Smooth muscle cell (in vitro differentiated cells): ENCODE data around the gene MBOAT2. TPM values are rescaled to one million over a fixed set of nuclear protein-coding genes. Genes with fewer than 3 reads are reported as not detected.

ENCODE experiments used
- DNase-seq: peaks from one replicate; lab custom pipeline; 2025; ENCODE audit not compliant: unreplicated experiment; lab: John Stamatoyannopoulos, UW
- H2AFZ ChIP-seq: fragments of 200-600 bp; sonication (generic); 2 replicates; pipeline ENCODE4 v1.6.0; 2016; ENCODE audit warnings: antibody characterized with exemption, low read depth, mild to moderate bottlenecking
- H3F3A ChIP-seq: fragments of 200-600 bp; sonication (generic); 2 replicates; pipeline ENCODE4 v1.6.0; 2017; ENCODE audit warnings: antibody characterized with exemption, low read depth
- H3K27ac ChIP-seq: fragments of 200-600 bp; sonication (generic); 2 replicates; pipeline ENCODE4 v1.5.1; 2016; ENCODE audit warnings: low read depth, mild to moderate bottlenecking
- H3K27me3 ChIP-seq: fragments of 200-600 bp; sonication (generic); 2 replicates; pipeline ENCODE4 v1.6.1; 2016; ENCODE audit warnings: low read depth, mild to moderate bottlenecking
- H3K36me3 ChIP-seq: fragments of 200-600 bp; sonication (generic); 2 replicates; pipeline ENCODE4 v1.5.1; 2016; ENCODE audit warnings: low read depth
- H3K4me1 ChIP-seq: fragments of 200-600 bp; sonication (generic); 2 replicates; pipeline ENCODE4 v1.5.1; 2016; ENCODE audit warnings: low read depth
- H3K4me2 ChIP-seq: fragments of 200-600 bp; sonication (generic); 2 replicates; pipeline ENCODE4 v1.6.0; 2016; ENCODE audit warnings: mild to moderate bottlenecking
- H3K4me3 ChIP-seq: fragments of 200-600 bp; sonication (generic); 2 replicates; pipeline ENCODE4 v1.5.1; 2016; ENCODE audit warnings: mild to moderate bottlenecking
- H3K79me2 ChIP-seq: fragments of 200-600 bp; sonication (generic); 2 replicates; pipeline ENCODE4 v1.6.0; 2016; ENCODE audit warnings: low read depth, mild to moderate bottlenecking
- H3K9ac ChIP-seq: fragments of 200-600 bp; sonication (generic); 2 replicates; pipeline ENCODE4 v1.6.0; 2016; ENCODE audit warnings: low read depth
- H3K9me3 ChIP-seq: fragments of 200-600 bp; sonication (generic); replicated peaks from 2 replicates; pipeline ENCODE4 v1.5.1; 2016; ENCODE audit warnings: low read depth
- H4K20me1 ChIP-seq: fragments of 200-600 bp; sonication (generic); 2 replicates; pipeline ENCODE4 v1.6.0; 2016; ENCODE audit warnings: low read depth
- CTCF ChIP-seq: fragments of 200-600 bp; sonication (generic); IDR thresholded peaks from 2 replicates; pipeline ENCODE4 v1.5.1; 2017; ENCODE audit warnings: borderline replicate concordance, mild to moderate bottlenecking, antibody characterized with exemption; ENCODE audit not compliant: insufficient read depth, poor library complexity, severe bottlenecking
- WGBS: methylation state at CpG from one replicate; pipeline ENCODE4 v1.1.7; 2016; ENCODE audit warnings: low lambda C conversion rate; 5-methylcytosine and 5-hydroxymethylcytosine counted together
- polyA plus RNA-seq: library from polyadenylated mRNA; unstranded; fragments of >200 nt; fragmentation: Nextera tagmentation; extraction: Ambion mirVana; gene quantifications from 2 replicates; pipeline ENCODE4 v1.2.1, GENCODE V29; 2016
- total RNA-seq: library from RNA; depleted of rRNA; stranded (reverse); fragments of >200 nt; gene quantifications from 2 replicates; pipeline ENCODE4 v1.2.3, GENCODE V29; 2014

The MBOAT2 gene
- total and polyA plus RNA-seq, 2 experiments from 2014 or later = 24.1 to 32.6 TPM

GRCh38 chr2:8861797-8862196, 141.7 kb downstream of the MBOAT2 start:
- Histone ChIP-seq H3F3A (no peaks in the 10 kb centered on the region), H3K9ac (no peak overlapping the region), H3K27me3 (no peaks in the 10 kb centered on the region), H3K4me1 (no peaks in the 10 kb centered on the region), H3K79me2 (no peaks in the 10 kb centered on the region), H4K20me1 (no peaks in the 10 kb centered on the region), H3K4me3 (no peak overlapping the region), H3K27ac (no peak overlapping the region), H3K4me2 (no peak overlapping the region), H2AFZ (no peak overlapping the region), H3K9me3 (no peaks in the 10 kb centered on the region), H3K36me3 (no peaks in the 10 kb centered on the region)
- DNase-seq = no peak
- TF ChIP-seq CTCF = no peak
- 100% methylated on average over 1 of the region's 1 CpG for WGBS

- no peak overlapping the region for H3K4me3 ChIP-seq
- H3K27ac ChIP-seq = peak overlapping the region; percentile 2
- no peak for DNase-seq
- no peaks in the 10 kb centered on the region for H3K4me1 ChIP-seq
- no peaks in the 10 kb centered on the region for H4K20me1 ChIP-seq
- 49% methylated on average over 2 of the region's 2 CpGs for WGBS
- H3K36me3 ChIP-seq = no peaks in the 10 kb centered on the region
- no peak overlapping the region for H2AFZ ChIP-seq
- H3K79me2 ChIP-seq = no peaks in the 10 kb centered on the region
- no peak overlapping the region for H3K4me2 ChIP-seq
- no peaks in the 10 kb centered on the region for H3K27me3 ChIP-seq
- no peak overlapping the region for H3K9ac ChIP-seq
- no peaks in the 10 kb centered on the region for H3F3A ChIP-seq
- no peaks in the 10 kb centered on the region for H3K9me3 ChIP-seq
- TF ChIP-seq CTCF = no peak
Measured at GRCh38 chr2:8860239-8860638, 143.2 kb downstream of the MBOAT2 start.

GRCh38 chr2:8858910-8859309, 144.6 kb downstream of the MBOAT2 start:
- TF ChIP-seq CTCF = no peak
- Histone ChIP-seq H4K20me1 (no peaks in the 10 kb centered on the region), H3K36me3 (no peaks in the 10 kb centered on the region), H2AFZ (no peak overlapping the region), H3K79me2 (no peaks in the 10 kb centered on the region), H3K9me3 (no peaks in the 10 kb centered on the region), H3K9ac (no peak overlapping the region), H3K27ac (no peak overlapping the region), H3K4me1 (no peaks in the 10 kb centered on the region), H3K27me3 (no peaks in the 10 kb centered on the region), H3K4me2 (no peak overlapping the region), H3F3A (no peaks in the 10 kb centered on the region), H3K4me3 (no peak overlapping the region)
- DNase-seq = no peak
- WGBS = 87% methylated on average over 1 of the region's 1 CpG

GRCh38 chr2:8858264-8858663, 145.2 kb downstream of the MBOAT2 start:
- Histone ChIP-seq H3K79me2 (no peaks in the 10 kb centered on the region), H3K36me3 (no peaks in the 10 kb centered on the region), H3K27me3 (no peaks in the 10 kb centered on the region), H3K9me3 (no peaks in the 10 kb centered on the region), H3K9ac (no peak overlapping the region), H2AFZ (no peak overlapping the region), H3K4me3 (no peak overlapping the region), H3F3A (no peaks in the 10 kb centered on the region), H3K27ac (peak overlapping the region; percentile 16), H3K4me2 (peak overlapping the region; percentile 10), H4K20me1 (no peaks in the 10 kb centered on the region), H3K4me1 (no peaks in the 10 kb centered on the region)
- 94% methylated on average over 7 of the region's 7 CpGs for WGBS
- DNase-seq = no peak
- no peak for TF ChIP-seq CTCF
